HG03521 (cell line): ENCODE measurements around the gene ENTHD1.

ENCODE experiments used
- ATAC-seq: cut with Tn5 transposase; IDR thresholded peaks from one replicate; pipeline ENCODE4 v1.9.1; 2021; ENCODE audit warnings: mild to moderate bottlenecking, moderate library complexity; ENCODE audit not compliant: unreplicated experiment

Gene ENTHD1

GRCh38 chr22:39893526-39893925 is at the start of gene ENTHD1:
TSS of gene ENTHD1 (minus strand) at chr22:39893760. CDS start at chr22:39887748, 6,012 bp downstream.
- no peak for ATAC-seq

GRCh38 chr22:39943337-39943736 is 49.8 kb upstream of the ENTHD1 start:
- ATAC-seq: no peak

- ATAC-seq: no peak
These were observed 49.1 kb upstream of the ENTHD1 start for GRCh38 chr22:39942439-39943230.

- no peak for ATAC-seq
These were observed 48.0 kb upstream of the ENTHD1 start for GRCh38 chr22:39941601-39942000.

GRCh38 chr22:39940757-39941305 is 47.3 kb upstream of the ENTHD1 start:
- no peak for ATAC-seq

GRCh38 chr22:39939830-39940229 is 46.3 kb upstream of the ENTHD1 start:
- no peak for ATAC-seq

- ATAC-seq: no peak
These were observed 45.0 kb upstream of the ENTHD1 start for GRCh38 chr22:39938509-39939111.

- no peak for ATAC-seq
These were observed 44.3 kb upstream of the ENTHD1 start for GRCh38 chr22:39937906-39938305.

- no peak for ATAC-seq
These were observed 43.1 kb upstream of the ENTHD1 start for GRCh38 chr22:39936523-39937145.

- ATAC-seq: no peak
These were observed 42.1 kb upstream of the ENTHD1 start for GRCh38 chr22:39935612-39936011.

- ATAC-seq: no peak
These were observed 41.6 kb upstream of the ENTHD1 start for GRCh38 chr22:39935116-39935515.

GRCh38 chr22:39933741-39934140 is 40.2 kb upstream of the ENTHD1 start:
- no peak for ATAC-seq

- ATAC-seq: no peak
These were observed 39.5 kb upstream of the ENTHD1 start for GRCh38 chr22:39932918-39933649.

- no peak for ATAC-seq
These were observed 38.6 kb upstream of the ENTHD1 start for GRCh38 chr22:39932166-39932565.

- ATAC-seq: no peak
These were observed 37.7 kb upstream of the ENTHD1 start for GRCh38 chr22:39931251-39931650.

- ATAC-seq: no peak
These were observed 35.3 kb upstream of the ENTHD1 start for GRCh38 chr22:39928536-39929520.

- ATAC-seq: no peak
These were observed 34.0 kb upstream of the ENTHD1 start for GRCh38 chr22:39927544-39927943.

- ATAC-seq: no peak
These were observed 33.2 kb upstream of the ENTHD1 start for GRCh38 chr22:39926753-39927152.

GRCh38 chr22:39925909-39926679 is 32.5 kb upstream of the ENTHD1 start:
- no peak for ATAC-seq
